ENCODE data around the gene ELAVL2.

The ELAVL2 gene

GRCh38 chr9:23830476-23830805 is 4.4 kb upstream of the ELAVL2 start:
- no peak for TF ChIP-seq CTCF (IDR thresholded peaks at IDR 0.05; ENCODE audit: low read depth, low read length)

GRCh38 chr9:23829580-23830475 is 3.8 kb upstream of the ELAVL2 start:
- H3K4me3 ChIP-seq (ENCODE audit: low read depth, low read length), result peak overlapping the region; percentile 73
- no peak for TF ChIP-seq CTCF (IDR thresholded peaks at IDR 0.05; ENCODE audit: low read depth, low read length)
- no peaks in the 10 kb centered on the region for H3K27me3 ChIP-seq (ENCODE audit: insufficient read depth, low read depth, severe bottlenecking)
- no peak overlapping the region for H3K27ac ChIP-seq
- H3K36me3 ChIP-seq, result no peaks in the 10 kb centered on the region
- DNase-seq, result no peak
- no peaks in the 10 kb centered on the region for H3K9me3 ChIP-seq (ENCODE audit: severe bottlenecking)

More at GRCh38 chr9:23830476-23830805, 4.4 kb upstream of the ELAVL2 start:
- Histone ChIP-seq H3K36me3 (no peaks in the 10 kb centered on the region), H3K27me3 (ENCODE audit: insufficient read depth, low read depth, severe bottlenecking) (no peaks in the 10 kb centered on the region), H3K9me3 (ENCODE audit: severe bottlenecking) (no peaks in the 10 kb centered on the region), H3K27ac (no peak overlapping the region), H3K4me3 (ENCODE audit: low read depth, low read length) (peak overlapping the region; percentile 73)
- DNase-seq, result no peak

- peak overlapping the region; percentile 45 for H3K27ac ChIP-seq
- peaks cover 27% of the 10 kb centered on the region for H3K27me3 ChIP-seq (ENCODE audit: insufficient read depth, low read depth, severe bottlenecking)
- no peaks in the 10 kb centered on the region for H3K9me3 ChIP-seq (ENCODE audit: severe bottlenecking)
- H3K36me3 ChIP-seq, result no peaks in the 10 kb centered on the region
- peak overlapping the region; percentile 74 for H3K4me3 ChIP-seq (ENCODE audit: low read depth, low read length)
- no peak for DNase-seq
- TF ChIP-seq CTCF (IDR thresholded peaks at IDR 0.05; ENCODE audit: low read depth, low read length), result no peak
Measured at GRCh38 chr9:23825700-23826099, 340 bp downstream of the ELAVL2 start.

- peaks cover 27% of the 10 kb centered on the region for H3K27me3 ChIP-seq (ENCODE audit: insufficient read depth, low read depth, severe bottlenecking)
- TF ChIP-seq CTCF (IDR thresholded peaks at IDR 0.05; ENCODE audit: low read depth, low read length), result no peak
- H3K27ac ChIP-seq, result no peak overlapping the region
- DNase-seq, result peak; percentile 73
- H3K9me3 ChIP-seq (ENCODE audit: severe bottlenecking), result no peaks in the 10 kb centered on the region
- H3K36me3 ChIP-seq, result no peaks in the 10 kb centered on the region
- peak overlapping the region; percentile 74 for H3K4me3 ChIP-seq (ENCODE audit: low read depth, low read length)
Measured at GRCh38 chr9:23824830-23825591, 1.0 kb downstream of the ELAVL2 start.

GRCh38 chr9:23823986-23824829 is 1.8 kb downstream of the ELAVL2 start:
- no peaks in the 10 kb centered on the region for H3K36me3 ChIP-seq
- H3K9me3 ChIP-seq (ENCODE audit: severe bottlenecking), result no peaks in the 10 kb centered on the region
- DNase-seq, result no peak
- H3K27ac ChIP-seq, result no peak overlapping the region
- H3K27me3 ChIP-seq (ENCODE audit: insufficient read depth, low read depth, severe bottlenecking), result peaks cover 27% of the 10 kb centered on the region
- H3K4me3 ChIP-seq (ENCODE audit: low read depth, low read length), result peak overlapping the region; percentile 74
- no peak for TF ChIP-seq CTCF (IDR thresholded peaks at IDR 0.05; ENCODE audit: low read depth, low read length)

All from WERI-Rb-1 (cell line).